RWPE1 (cell line): ENCODE data around the gene RAB43.
"Not testable (repeated sequence)": the region's sequence is repeated elsewhere in the genome, so short reads cannot be mapped to it uniquely, and the experiment has no call there.

Experiments
- CTCF ChIA-PET: fragments of 350-600 bp; sonication (Branson Sonifier 250); formaldehyde crosslinking; extraction: SDS; loops from one replicate; lab custom pipeline; 2021; lab: Yijun Ruan, JAX
- POLR2A ChIA-PET: fragments of 400-600 bp; formaldehyde crosslinking; extraction: SDS; loops from one replicate; lab custom pipeline; 2020; ENCODE audit warnings: antibody characterized with exemption; ENCODE audit not compliant: low non-redundant PET; lab: Yijun Ruan, JAX
- DNase-seq: peaks from one replicate; pipeline ENCODE4 v3.0.0; 2012; ENCODE audit warnings: low spot score
- H3K27ac ChIP-seq: fragments of 450-650 bp; 2 replicates; pipeline ENCODE4 v1.5.1; 2017
- TF ChIP-seq, protein P1 (sequence below): fragments of 450-650 bp; conservative IDR thresholded peaks from 2 replicates; pipeline ENCODE4 v1.5.1; 2017; ENCODE audit warnings: low read depth, mild to moderate bottlenecking

RAB43 gene

DNA sequence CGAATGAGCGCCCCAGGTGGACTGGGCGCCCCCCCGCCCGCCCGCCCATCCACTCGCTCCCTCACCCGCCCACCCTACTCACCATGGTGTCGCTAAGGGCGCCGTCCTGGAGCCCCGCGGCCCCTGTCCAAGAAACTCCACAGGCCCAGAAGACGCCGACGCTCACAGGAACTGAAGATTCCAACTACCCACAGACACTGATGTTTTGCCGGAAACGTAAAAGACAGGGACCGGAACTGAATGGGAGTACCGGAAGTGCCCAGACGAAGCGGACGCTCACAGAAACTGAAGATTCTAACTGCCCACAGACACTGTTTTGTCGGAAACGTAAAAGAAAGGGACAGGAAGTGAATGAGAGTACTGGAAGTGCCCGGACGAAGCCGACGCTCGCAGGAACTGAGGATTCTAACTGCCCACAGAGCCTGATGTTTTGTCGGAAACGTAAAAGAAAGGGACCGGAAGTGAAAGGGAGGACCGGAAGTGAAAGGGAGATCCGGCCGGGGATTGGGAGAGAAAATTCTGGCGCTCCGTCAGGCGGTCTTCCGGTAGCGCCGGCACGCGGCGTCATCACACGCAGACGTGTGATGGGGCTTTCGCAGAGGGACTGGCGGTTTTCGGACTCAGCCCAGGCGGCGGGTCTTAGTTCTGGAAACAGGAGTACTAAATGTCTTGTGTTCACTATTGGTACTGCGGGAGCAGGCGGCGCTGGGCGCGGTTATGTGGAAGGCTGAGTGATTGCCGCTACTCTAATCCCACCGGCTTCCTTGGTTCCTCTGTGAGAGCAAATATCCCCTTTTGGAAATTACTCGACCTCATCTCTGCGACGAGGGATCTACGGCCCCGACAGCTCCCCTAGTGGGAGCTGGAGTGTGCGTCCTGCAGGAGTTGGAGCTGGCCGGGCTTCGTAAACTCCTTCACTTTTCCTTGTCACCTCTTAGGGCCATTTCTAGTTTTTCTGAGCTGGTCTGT, 39.6 kb upstream of the RAB43 start, which contains the start of gene ISY1:
Gene ISY1 (minus strand): TSS at position 173 of the 969 bp plus-strand sequence. CDS start 88 bp downstream, at position 85.
- DNase-seq: peak; percentile 97
- CTCF ChIA-PET: interaction anchor here (0.5 to 3.2 kb wide), 9 partner anchors 79 to 602 kb away, joined by 3 to 18 read pairs (median 3); partner anchors contain the start of gene COPG1
- TF ChIP-seq, protein P1, sequence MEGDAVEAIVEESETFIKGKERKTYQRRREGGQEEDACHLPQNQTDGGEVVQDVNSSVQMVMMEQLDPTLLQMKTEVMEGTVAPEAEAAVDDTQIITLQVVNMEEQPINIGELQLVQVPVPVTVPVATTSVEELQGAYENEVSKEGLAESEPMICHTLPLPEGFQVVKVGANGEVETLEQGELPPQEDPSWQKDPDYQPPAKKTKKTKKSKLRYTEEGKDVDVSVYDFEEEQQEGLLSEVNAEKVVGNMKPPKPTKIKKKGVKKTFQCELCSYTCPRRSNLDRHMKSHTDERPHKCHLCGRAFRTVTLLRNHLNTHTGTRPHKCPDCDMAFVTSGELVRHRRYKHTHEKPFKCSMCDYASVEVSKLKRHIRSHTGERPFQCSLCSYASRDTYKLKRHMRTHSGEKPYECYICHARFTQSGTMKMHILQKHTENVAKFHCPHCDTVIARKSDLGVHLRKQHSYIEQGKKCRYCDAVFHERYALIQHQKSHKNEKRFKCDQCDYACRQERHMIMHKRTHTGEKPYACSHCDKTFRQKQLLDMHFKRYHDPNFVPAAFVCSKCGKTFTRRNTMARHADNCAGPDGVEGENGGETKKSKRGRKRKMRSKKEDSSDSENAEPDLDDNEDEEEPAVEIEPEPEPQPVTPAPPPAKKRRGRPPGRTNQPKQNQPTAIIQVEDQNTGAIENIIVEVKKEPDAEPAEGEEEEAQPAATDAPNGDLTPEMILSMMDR: peak; percentile 89
- H3K27ac ChIP-seq: peak within 1 kb of the TSS; percentile 97
- POLR2A ChIA-PET: interaction anchor here (0.6 to 1.3 kb wide), 4 partner anchors 11 to 88 kb away, joined by 3 to 7 read pairs (median 4); partner anchors contain the start of gene COPG1

DNA sequence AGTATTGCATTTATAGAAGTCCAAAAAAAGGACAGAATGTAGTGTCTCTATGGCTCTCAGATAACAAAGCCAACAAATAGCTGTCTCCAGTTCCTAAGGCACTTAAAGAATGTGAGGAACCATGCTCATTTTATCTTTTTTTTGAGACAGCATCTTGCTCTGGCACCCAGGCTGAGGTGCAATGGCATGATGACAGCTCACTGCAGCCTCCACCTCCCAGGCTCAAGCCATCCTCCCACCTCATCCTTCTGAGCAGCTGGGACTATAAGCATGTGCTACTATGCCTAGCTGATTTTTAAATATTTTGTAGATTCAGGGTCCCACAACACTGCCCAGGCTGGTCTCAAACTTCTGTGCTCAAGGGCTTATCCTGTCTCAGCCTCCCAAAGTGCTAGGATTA, 23.2 kb upstream of the RAB43 start:
- TF ChIP-seq, protein P1: no peak
- POLR2A ChIA-PET: no interaction called here

DNA sequence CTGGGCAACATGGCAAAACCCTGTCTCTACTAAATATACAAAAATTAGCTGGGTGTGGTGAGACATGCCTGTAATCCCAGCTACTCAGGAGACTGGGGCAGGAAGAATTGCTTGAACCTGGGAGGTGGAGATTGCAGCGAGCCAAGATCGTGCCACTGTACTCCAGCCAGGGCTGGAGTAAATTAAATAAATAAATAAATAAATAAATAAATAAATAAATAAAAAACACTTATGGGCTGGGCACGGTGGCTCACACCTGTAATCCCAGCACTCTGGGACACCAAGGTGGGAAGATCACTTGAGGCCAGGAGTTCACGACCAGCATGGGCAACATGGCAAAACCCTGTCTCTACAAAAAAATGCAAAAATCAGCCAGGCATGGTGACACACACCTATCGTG, 19.4 kb upstream of the RAB43 start:
- POLR2A ChIA-PET, CTCF ChIA-PET, DNase-seq, H3K27ac ChIP-seq: not testable (repeated sequence)

More for the DNA sequence above, 23.2 kb upstream of the RAB43 start:
- DNase-seq: no peak
- CTCF ChIA-PET: interaction anchor here (0.7 kb wide), 1 partner anchor 113 kb away, joined by 3 read pairs; no protein-coding TSS in a partner anchor
- no peak overlapping the region for H3K27ac ChIP-seq

DNA sequence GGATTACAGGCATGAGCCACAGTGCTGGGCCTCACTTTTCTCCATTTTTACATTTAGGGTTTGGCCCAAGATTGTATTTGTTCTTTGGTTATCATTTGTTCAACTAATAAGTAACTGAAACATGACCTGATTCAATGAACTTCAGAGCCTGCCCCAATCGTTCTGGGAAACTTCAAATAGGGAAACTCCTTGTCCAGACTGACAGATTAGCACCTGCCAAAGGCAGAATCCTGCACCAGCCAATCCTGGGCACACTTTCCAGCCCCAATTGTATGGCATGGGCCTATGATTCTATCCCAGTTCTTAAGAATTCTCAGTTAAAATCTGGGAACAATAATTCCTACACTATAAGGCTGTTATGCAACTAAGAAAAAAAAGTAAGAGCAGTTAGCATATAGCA, 18.3 kb upstream of the RAB43 start:
- TF ChIP-seq, protein P1: no peak
- no peak overlapping the region for H3K27ac ChIP-seq
- no peak for DNase-seq
- ChIA-PET CTCF (no interaction called here), POLR2A (no interaction called here)

DNA sequence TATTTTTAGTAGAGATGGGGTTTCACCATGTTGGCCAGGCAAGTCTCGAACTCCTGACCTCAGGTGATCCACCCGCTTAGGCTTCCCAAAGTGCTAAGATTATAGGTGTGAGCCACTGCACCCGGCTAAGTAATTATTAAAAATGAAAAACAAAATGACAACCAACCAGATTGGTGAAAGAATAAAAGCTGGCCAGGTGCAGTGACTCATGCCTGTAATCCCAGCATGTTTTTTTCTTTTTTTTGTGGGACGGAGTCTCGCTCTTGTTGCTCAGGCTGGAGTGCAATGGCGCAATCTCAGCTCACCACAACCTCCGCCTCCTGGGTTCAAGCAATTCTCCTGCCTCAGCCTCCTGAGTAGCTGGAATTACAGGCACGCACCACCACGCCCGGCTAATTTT, 14.7 kb upstream of the RAB43 start:
- H3K27ac ChIP-seq, POLR2A ChIA-PET, DNase-seq: not testable (repeated sequence)
- CTCF ChIA-PET: interaction anchor here (0.6 to 0.7 kb wide), 3 partner anchors 104 to 896 kb away, joined by 3 to 4 read pairs (median 3); no protein-coding TSS in a partner anchor

DNA sequence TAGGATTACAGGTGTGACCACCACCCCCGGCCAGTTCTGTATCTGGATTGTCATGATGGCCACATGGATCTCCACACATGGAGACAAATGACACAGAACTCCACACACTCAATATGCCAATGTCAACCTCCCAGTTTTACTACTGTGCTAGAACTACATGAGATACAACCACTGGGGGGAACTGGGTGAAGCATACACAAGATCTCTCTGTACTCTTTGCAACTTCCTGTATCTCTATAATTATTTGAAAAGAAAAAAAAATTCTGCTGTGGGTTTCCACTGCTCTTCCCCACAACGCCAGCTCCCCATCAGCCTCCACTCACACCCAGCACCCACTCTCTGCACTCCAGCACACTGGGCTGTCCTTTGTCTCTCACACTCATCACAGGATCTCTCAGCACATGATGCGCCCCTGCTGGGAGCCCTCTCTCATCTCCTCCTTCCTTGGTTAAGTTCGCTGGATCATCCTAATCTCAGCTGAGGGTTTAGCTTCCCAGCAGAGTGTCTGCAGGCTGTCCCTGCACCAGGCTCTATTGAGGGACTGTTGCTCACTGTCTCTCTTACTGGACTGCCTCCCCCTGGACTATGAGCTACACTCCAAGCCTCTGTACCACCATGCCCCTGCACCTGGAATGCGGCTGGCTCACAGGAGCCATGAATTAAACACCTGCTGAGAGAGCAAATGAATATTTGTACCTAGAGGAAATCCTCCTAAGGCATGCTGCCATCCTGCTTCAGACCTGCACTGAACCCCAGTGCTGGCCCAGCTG, 10.7 kb upstream of the RAB43 start:
- TF ChIP-seq, protein P1: no peak
- POLR2A ChIA-PET: no interaction called here
- no peak for DNase-seq
- CTCF ChIA-PET: no interaction called here
- no peak overlapping the region for H3K27ac ChIP-seq

DNA sequence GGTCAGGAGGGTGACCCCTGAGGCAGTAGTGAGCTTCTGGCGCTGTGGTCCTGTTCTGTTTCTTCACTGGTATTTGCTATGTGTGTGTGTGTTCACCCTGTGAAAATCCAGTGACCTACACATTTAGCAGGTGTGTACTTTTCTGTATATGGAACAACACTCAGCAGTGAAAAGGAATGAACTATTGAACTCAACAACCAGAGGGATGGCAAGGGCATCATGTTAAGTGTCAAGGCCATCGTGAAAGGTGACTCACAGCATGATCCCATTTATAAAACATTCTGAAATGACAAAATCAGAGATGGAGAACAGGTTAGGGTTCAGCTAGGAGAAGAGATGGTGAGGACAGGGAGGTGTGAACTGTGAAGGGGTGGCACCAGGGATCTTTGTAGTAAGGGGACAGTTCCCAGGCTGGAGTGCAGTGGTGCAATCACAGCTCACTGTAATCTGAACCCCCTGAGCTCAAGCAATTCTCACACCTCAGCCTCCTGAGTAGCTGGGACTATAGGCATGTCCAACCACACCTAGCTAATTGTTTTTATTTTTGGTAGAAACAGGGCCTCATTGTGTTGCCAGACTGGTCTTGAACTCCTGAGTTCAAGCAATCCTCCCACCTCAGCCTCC, 10.0 kb upstream of the RAB43 start:
- TF ChIP-seq, protein P1: no peak
- no peak overlapping the region for H3K27ac ChIP-seq
- no peak for DNase-seq
- ChIA-PET POLR2A (no interaction called here), CTCF (no interaction called here)
